HepG2 (cell line): ENCODE measurements around the gene APRT. TPM values are rescaled to one million over a fixed set of nuclear protein-coding genes. Genes with fewer than 3 reads are reported as not detected.

ENCODE experiments used
- DNMT3B ChIP-seq: conservative IDR thresholded peaks from 2 replicates; pipeline ENCODE4 v1.6.1; 2016; ENCODE audit warnings: missing biosample characterization, control low read depth
- MTA1 ChIP-seq: sonication (generic); formaldehyde crosslinking; IDR thresholded peaks from 2 replicates; pipeline ENCODE4 v1.4.0; 2020; ENCODE audit warnings: missing genetic modification reagents, mild to moderate bottlenecking, borderline replicate concordance
- PPARG ChIP-seq: conservative IDR thresholded peaks from 2 replicates; pipeline ENCODE4 v1.6.1; 2016; ENCODE audit warnings: missing biosample characterization, missing genetic modification reagents
- RARG ChIP-seq: sonication (generic); formaldehyde crosslinking; IDR thresholded peaks from 2 replicates; pipeline ENCODE4 v1.4.0; 2020; ENCODE audit warnings: low read depth, mild to moderate bottlenecking, missing genetic modification reagents
- SMAD9 ChIP-seq: sonication (generic); formaldehyde crosslinking; IDR thresholded peaks from 2 replicates; pipeline ENCODE4 v1.5.1; 2020; ENCODE audit warnings: mild to moderate bottlenecking, missing genetic modification reagents
- SP140L ChIP-seq: sonication (generic); formaldehyde crosslinking; IDR thresholded peaks from 2 replicates; pipeline ENCODE4 v1.4.0; 2020; ENCODE audit warnings: missing genetic modification reagents, borderline replicate concordance
- TCF7L2 ChIP-seq: IDR thresholded peaks from 2 replicates; pipeline ENCODE4 v1.6.1; 2011; ENCODE audit warnings: mild to moderate bottlenecking, low read depth, low read length, moderate library complexity
- TEAD3 ChIP-seq: optimal IDR thresholded peaks from 2 replicates; pipeline ENCODE3; 2016; ENCODE audit warnings: borderline replicate concordance
- U2AF1 ChIP-seq: fragments of 200-400 bp; formaldehyde crosslinking; optimal IDR thresholded peaks from 2 replicates; pipeline ENCODE3; 2017; ENCODE audit warnings: mild to moderate bottlenecking, low read depth, low read length
- YEATS4 ChIP-seq: sonication (generic); formaldehyde crosslinking; IDR thresholded peaks from 2 replicates; pipeline ENCODE4 v1.4.0; 2020; ENCODE audit warnings: missing genetic modification reagents, borderline replicate concordance
- ZIK1 ChIP-seq: sonication (generic); formaldehyde crosslinking; IDR thresholded peaks from 2 replicates; pipeline ENCODE4 v1.5.0; 2020; ENCODE audit warnings: mild to moderate bottlenecking, low read depth, missing genetic modification reagents, borderline replicate concordance
- ZNF235 ChIP-seq: sonication (generic); formaldehyde crosslinking; IDR thresholded peaks from 2 replicates; pipeline ENCODE4 v1.8.1; 2023; ENCODE audit warnings: mild to moderate bottlenecking, missing genetic modification reagents, borderline replicate concordance
- ZNF775 ChIP-seq: sonication (generic); formaldehyde crosslinking; IDR thresholded peaks from 2 replicates; pipeline ENCODE4 v1.4.0; 2020; ENCODE audit warnings: missing genetic modification reagents, mild to moderate bottlenecking, moderate library complexity, borderline replicate concordance
- ZNF788 ChIP-seq: sonication (generic); formaldehyde crosslinking; IDR thresholded peaks from 2 replicates; pipeline ENCODE4 v1.5.0; 2020; ENCODE audit warnings: mild to moderate bottlenecking, missing genetic modification reagents, borderline replicate concordance
- polyA plus RNA-seq, 8 experiments: library from polyadenylated mRNA; depleted of rRNA in 3 of 8; stranded (reverse) in 7 of 8; unstranded in 1 of 8; fragments of >200 nt; fragmentation: Illumina TruSeq in 4 of 8; extraction: Trizol in 4 of 8; gene quantifications; 2 replicates each; pipeline versions ENCODE4 v1.2.1 to v1.2.3, GENCODE V29; 2011 to 2016; ENCODE audit warnings: low read depth in 4 of 8, missing spikeins in 1 of 8, mixed read lengths in 1 of 8; ENCODE audit not compliant: insufficient read depth in 1 of 8
- total RNA-seq, 5 experiments: library from RNA; depleted of rRNA; stranded (reverse); fragments of >200 nt; fragmentation: Illumina TruSeq; extraction: Trizol; gene quantifications; 2 replicates each; pipeline ENCODE4 v1.2.3, GENCODE V29; 2016; ENCODE audit warnings: low read depth in 1 of 5
- TF ChIP-seq, protein P1 (sequence below): sonication (generic); formaldehyde crosslinking; IDR thresholded peaks from 2 replicates; pipeline ENCODE4 v1.4.0; 2020; ENCODE audit warnings: mild to moderate bottlenecking, missing genetic modification reagents, borderline replicate concordance
- TF ChIP-seq, protein P2 (sequence below): sonication (generic); formaldehyde crosslinking; IDR thresholded peaks from 2 replicates; pipeline ENCODE4 v1.9.0; 2021; ENCODE audit warnings: missing genetic modification reagents, borderline replicate concordance
- TF ChIP-seq, protein P3 (sequence below): sonication (generic); formaldehyde crosslinking; IDR thresholded peaks from 2 replicates; pipeline ENCODE4 v1.4.0; 2020; ENCODE audit warnings: missing genetic modification reagents, low read depth, mild to moderate bottlenecking, borderline replicate concordance
- TF ChIP-seq, protein P4 (sequence below): sonication (generic); formaldehyde crosslinking; IDR thresholded peaks from 2 replicates; pipeline ENCODE4 v1.8.1; 2022; ENCODE audit warnings: low read depth, mild to moderate bottlenecking, missing genetic modification reagents

Gene APRT
- total and polyA plus RNA-seq, 2 of the 13 experiments (the other 11 are each of a cell fraction or from before 2014, with no cell fraction given): 155 to 242 TPM

DNA sequence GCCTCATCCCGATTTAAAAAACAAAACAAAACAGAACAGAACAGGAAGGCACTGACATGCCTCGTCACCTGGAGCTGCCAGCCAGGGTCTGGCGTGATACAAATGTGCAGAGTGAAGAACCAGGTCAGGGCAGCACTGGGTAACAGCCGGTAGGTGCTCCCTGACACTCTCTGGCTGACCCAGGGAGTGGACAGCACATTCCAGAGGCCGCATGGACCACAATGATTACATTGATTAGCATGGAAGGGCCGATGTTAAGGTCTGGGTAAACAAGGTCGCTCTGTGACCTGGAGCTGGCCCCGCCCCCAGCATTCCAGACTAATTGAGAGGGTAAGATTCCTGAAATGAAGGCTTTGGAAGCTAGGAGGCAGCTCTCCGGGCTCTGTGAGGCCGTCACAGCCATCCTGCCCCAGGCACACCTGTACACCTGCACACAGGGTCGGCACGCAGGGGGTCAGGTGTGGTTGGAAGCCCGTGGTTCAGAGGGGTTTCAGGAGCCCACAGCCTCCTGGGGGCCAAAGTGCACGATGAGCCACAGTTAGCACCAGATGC lies 48.1 kb downstream of the APRT start (continued):
- TF ChIP-seq ZNF788 (CRISPR knock-in tag): peak; percentile 93; the same call in 1 of the 2 replicates
- no peak for TF ChIP-seq TCF7L2
- TF ChIP-seq DNMT3B (CRISPR knock-in tag): no peak
- peak; percentile 97; the same call in 1 of the 2 replicates for TF ChIP-seq SP140L (CRISPR knock-in tag)
- TF ChIP-seq TEAD3: peak; percentile 100
- TF ChIP-seq, protein P1, sequence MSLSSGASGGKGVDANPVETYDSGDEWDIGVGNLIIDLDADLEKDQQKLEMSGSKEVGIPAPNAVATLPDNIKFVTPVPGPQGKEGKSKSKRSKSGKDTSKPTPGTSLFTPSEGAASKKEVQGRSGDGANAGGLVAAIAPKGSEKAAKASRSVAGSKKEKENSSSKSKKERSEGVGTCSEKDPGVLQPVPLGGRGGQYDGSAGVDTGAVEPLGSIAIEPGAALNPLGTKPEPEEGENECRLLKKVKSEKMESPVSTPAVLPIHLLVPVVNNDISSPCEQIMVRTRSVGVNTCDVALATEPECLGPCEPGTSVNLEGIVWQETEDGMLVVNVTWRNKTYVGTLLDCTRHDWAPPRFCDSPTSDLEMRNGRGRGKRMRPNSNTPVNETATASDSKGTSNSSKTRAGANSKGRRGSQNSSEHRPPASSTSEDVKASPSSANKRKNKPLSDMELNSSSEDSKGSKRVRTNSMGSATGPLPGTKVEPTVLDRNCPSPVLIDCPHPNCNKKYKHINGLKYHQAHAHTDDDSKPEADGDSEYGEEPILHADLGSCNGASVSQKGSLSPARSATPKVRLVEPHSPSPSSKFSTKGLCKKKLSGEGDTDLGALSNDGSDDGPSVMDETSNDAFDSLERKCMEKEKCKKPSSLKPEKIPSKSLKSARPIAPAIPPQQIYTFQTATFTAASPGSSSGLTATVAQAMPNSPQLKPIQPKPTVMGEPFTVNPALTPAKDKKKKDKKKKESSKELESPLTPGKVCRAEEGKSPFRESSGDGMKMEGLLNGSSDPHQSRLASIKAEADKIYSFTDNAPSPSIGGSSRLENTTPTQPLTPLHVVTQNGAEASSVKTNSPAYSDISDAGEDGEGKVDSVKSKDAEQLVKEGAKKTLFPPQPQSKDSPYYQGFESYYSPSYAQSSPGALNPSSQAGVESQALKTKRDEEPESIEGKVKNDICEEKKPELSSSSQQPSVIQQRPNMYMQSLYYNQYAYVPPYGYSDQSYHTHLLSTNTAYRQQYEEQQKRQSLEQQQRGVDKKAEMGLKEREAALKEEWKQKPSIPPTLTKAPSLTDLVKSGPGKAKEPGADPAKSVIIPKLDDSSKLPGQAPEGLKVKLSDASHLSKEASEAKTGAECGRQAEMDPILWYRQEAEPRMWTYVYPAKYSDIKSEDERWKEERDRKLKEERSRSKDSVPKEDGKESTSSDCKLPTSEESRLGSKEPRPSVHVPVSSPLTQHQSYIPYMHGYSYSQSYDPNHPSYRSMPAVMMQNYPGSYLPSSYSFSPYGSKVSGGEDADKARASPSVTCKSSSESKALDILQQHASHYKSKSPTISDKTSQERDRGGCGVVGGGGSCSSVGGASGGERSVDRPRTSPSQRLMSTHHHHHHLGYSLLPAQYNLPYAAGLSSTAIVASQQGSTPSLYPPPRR: peak; percentile 90
- TF ChIP-seq, protein P2, sequence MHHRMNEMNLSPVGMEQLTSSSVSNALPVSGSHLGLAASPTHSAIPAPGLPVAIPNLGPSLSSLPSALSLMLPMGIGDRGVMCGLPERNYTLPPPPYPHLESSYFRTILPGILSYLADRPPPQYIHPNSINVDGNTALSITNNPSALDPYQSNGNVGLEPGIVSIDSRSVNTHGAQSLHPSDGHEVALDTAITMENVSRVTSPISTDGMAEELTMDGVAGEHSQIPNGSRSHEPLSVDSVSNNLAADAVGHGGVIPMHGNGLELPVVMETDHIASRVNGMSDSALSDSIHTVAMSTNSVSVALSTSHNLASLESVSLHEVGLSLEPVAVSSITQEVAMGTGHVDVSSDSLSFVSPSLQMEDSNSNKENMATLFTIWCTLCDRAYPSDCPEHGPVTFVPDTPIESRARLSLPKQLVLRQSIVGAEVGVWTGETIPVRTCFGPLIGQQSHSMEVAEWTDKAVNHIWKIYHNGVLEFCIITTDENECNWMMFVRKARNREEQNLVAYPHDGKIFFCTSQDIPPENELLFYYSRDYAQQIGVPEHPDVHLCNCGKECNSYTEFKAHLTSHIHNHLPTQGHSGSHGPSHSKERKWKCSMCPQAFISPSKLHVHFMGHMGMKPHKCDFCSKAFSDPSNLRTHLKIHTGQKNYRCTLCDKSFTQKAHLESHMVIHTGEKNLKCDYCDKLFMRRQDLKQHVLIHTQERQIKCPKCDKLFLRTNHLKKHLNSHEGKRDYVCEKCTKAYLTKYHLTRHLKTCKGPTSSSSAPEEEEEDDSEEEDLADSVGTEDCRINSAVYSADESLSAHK (CRISPR knock-in tag): no peak
- no peak; the same call in 1 of the 2 replicates for TF ChIP-seq YEATS4 (CRISPR knock-in tag)
- no peak for TF ChIP-seq ZNF775
- TF ChIP-seq SMAD9: no peak
- TF ChIP-seq ZNF235 (CRISPR knock-in tag): no peak
- TF ChIP-seq U2AF1: no peak
- TF ChIP-seq PPARG (CRISPR knock-in tag): peak; percentile 91
- TF ChIP-seq, protein P3, sequence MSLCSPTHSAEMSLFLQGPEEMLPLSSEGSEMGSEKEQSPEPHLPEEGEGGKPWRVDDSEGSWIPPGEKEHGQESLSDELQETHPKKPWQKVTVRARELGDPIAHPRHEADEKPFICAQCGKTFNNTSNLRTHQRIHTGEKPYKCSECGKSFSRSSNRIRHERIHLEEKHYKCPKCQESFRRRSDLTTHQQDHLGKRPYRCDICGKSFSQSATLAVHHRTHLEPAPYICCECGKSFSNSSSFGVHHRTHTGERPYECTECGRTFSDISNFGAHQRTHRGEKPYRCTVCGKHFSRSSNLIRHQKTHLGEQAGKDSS: no peak
- TF ChIP-seq ZIK1 (CRISPR knock-in tag): peak; percentile 91
- TF ChIP-seq RARG: no peak
- TF ChIP-seq, protein P4, sequence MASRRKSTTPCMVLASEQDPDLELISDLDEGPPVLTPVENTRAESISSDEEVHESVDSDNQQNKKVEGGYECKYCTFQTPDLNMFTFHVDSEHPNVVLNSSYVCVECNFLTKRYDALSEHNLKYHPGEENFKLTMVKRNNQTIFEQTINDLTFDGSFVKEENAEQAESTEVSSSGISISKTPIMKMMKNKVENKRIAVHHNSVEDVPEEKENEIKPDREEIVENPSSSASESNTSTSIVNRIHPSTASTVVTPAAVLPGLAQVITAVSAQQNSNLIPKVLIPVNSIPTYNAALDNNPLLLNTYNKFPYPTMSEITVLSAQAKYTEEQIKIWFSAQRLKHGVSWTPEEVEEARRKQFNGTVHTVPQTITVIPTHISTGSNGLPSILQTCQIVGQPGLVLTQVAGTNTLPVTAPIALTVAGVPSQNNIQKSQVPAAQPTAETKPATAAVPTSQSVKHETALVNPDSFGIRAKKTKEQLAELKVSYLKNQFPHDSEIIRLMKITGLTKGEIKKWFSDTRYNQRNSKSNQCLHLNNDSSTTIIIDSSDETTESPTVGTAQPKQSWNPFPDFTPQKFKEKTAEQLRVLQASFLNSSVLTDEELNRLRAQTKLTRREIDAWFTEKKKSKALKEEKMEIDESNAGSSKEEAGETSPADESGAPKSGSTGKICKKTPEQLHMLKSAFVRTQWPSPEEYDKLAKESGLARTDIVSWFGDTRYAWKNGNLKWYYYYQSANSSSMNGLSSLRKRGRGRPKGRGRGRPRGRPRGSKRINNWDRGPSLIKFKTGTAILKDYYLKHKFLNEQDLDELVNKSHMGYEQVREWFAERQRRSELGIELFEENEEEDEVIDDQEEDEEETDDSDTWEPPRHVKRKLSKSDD: no peak
- TF ChIP-seq MTA1 (CRISPR knock-in tag): peak; percentile 79; the same call in 1 of the 2 replicates
